ENCODE data around the gene RAC3.

DNA sequence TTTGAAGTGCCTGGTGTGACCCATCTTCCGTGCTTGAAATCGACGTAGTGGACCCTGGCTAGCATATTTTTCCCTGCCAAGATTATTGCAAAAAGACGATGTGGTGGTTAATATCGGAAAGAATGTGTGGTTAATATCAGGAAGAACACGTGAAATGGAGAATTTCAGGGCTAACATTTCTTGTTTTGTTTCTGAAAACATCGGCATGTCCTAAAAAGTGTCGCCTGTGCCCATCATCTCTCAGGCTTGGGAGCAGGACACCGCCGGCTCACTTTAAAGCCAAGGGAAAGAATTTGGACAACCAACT lies 6.4 kb downstream of the RAC3 start:
- TF ChIP-seq YY1 (IDR thresholded peaks at IDR 0.05; ENCODE audit: insufficient read depth, insufficient read length) (no peak), SUZ12 (IDR thresholded peaks at IDR 0.05; ENCODE audit: extremely low read depth, insufficient read depth, insufficient read length) (no peak), ZNF274 (IDR thresholded peaks at IDR 0.05; ENCODE audit: low read depth, low read length) (no peak)
